ENCODE measurements around the gene OR10D3.
"Not testable (repeated sequence)": the region's sequence is repeated elsewhere in the genome, so short reads cannot be mapped to it uniquely, and the experiment has no call there.

OR10D3 gene

DNA sequence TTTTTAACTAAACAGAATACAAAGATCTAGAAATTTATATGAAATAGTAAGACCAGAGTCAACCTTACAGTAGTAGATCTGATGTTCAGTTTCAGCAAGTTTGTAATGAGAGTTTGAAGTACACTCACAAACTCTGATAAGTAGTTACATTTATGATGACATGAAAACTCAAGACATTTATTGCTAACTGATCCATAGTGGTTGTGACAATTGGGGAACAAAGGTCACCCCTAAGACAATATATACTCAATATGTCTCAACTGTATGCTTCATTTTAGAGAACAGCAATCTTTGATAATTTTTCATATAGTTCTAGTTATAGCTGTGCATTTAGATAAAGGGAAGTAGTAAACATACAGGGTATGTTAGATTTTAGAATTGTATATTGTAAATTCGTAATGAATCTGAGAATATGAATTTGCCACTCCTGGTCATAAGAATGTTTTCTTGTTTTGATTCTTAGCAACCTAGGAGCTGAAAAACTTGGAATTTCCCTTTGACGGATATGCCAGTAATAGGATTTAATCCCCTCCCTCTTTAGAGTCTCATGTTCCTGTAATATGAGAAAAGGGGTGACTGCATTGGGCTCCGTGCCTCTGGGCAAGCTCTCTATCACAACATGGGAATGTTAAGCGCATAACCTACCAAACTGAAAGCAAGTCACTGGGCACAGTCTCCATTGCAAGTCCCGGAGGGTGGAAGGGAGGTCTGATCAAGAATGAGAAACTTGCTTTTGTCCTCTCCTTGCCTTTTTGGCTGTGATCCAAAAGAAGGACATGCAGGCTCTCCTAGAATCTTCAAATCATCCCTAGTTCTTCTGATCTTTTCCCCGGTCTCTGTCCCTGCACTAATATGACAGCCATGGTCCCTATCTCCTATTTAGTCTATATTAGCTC lies 11.4 kb downstream of the OR10D3 start:
- in situ Hi-C loops (cut with MboI; ENCODE audit: low sequenced_read_pairs): loop anchor here (5.0 kb wide), 1 partner anchor 122 kb away; no protein-coding TSS in a partner anchor

DNA sequence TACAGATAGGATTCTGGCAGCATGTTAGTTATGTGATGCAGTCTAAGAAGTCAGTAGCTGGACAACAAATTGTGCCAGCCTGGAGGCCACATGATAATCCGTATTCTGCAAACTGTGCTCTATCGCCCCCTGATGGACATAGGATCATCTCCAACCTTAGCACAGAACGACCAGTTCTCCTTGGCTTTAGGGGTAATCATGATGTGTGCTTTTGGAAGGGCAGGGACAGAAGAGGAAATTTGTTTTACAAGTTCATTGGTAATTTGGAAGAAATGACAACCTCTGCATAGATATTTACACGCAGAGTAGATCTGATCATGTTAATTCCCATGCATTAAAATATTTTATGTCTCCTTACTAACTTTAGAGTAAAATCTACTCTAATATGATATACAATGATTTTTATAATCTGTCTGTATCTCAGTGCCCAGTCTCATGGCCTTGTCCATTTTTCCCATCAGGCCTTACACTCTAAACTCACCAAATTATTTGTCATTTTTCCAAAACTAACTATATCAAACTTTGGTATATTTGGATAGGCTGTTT lies 12.1 kb downstream of the OR10D3 start:
- in situ Hi-C loops (cut with MboI; ENCODE audit: low sequenced_read_pairs): loop anchor here (5.0 kb wide), 1 partner anchor 123 kb away; no protein-coding TSS in a partner anchor

DNA sequence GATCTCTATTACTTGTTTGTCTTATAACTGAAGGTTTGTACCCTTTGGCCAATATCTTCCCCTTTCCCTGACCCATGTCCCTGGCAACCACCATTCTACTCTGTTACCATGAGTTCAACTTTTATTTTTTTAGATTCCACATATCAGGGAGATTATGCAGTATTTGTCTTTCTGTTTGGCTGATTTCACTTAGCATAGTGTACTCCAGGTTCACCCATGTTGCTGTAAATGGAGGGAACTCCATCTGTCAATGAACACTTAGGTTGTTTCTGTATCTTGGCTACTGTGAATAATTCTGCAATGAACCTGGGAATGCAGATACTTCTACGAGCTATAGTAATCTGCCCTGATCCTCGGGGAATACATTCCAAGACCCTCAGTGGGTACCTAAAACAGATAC lies 14.9 kb downstream of the OR10D3 start:
- in situ Hi-C loops (cut with MboI; ENCODE audit: low sequenced_read_pairs): loop anchor here (5.0 kb wide), 1 partner anchor 126 kb away; no protein-coding TSS in a partner anchor

DNA sequence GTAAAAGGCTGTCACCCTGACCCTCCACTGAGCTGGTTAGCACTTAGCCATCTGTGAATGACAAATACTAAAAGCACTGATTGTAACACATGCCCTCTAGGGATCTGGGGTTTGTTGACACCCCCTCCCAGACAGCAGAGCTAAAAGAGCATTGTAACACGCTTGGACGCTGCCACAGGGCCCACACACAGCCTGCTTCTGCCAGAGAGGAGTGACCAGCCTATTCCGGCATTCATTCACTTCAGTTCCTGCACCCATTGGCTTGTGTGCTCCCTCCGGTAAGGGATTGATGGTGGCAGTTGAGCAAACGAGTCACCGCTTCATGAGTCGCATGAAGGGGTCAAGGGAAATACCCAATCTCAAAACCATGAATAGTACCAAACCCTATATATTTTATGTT lies 15.8 kb downstream of the OR10D3 start:
- in situ Hi-C loops (cut with MboI; ENCODE audit: low sequenced_read_pairs): loop anchor here (5.0 kb wide), 1 partner anchor 127 kb away; no protein-coding TSS in a partner anchor

DNA sequence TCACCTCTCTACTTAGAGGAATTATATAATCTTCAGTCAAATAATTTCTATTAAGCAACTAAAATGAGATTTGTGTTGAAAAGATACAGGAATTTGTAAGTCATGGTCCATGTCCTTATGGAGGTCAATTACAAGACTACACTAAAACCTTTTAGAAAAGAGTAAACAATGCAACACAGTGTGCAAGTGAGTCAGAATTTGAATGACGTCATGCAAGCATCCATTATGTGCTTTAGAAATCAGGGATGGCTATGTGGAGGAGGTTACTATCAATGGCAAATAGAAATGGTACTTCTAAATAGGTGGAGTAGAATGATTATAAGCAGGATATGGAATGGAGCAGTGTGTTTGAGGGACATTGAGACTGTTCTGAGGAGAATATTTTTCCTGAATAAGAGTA lies 16.6 kb downstream of the OR10D3 start:
- in situ Hi-C loops (cut with MboI; ENCODE audit: low sequenced_read_pairs): loop anchor here (5.0 kb wide), 1 partner anchor 127 kb away; no protein-coding TSS in a partner anchor

DNA sequence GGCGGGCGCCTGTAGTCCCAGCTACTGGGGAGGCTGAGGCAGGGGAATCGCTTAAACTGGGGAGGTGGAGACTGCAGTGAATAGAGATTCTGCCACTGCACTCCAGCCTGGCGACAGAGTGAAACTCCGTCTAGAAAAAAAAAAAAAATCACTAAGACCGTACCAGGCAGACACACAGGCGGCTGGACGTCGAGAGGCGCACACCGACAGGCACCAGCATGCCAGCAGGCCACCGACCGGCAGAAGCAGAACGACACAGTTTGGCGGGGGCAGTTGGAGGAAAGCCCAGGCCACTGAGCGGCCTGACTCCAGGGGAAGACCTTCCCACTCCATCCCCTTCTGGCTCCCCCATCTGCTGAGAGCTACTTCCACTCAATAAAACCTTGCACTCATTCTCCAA lies 17.5 kb downstream of the OR10D3 start:
- in situ Hi-C loops (cut with MboI; ENCODE audit: low sequenced_read_pairs): no loop called here

DNA sequence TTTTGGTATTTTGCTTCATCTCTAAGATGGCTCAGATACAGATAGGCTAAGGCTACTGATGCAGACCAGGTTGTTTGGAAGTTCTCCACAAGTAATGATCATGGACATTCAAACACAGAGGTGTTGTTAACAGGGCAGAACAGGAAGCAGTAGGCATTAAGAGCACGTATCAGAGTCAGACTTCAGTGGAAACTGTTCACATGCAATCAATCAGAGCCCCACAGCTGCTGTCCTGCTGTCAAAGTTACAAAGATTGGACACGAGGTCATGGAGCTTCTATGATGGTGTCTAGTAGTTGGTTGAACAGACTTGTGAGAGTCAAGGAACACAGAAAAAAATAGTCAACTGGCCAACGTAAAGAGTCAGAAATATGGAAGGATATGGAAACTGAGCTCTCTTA lies 19.8 kb downstream of the OR10D3 start:
- in situ Hi-C loops (cut with MboI; ENCODE audit: low sequenced_read_pairs): no loop called here

DNA sequence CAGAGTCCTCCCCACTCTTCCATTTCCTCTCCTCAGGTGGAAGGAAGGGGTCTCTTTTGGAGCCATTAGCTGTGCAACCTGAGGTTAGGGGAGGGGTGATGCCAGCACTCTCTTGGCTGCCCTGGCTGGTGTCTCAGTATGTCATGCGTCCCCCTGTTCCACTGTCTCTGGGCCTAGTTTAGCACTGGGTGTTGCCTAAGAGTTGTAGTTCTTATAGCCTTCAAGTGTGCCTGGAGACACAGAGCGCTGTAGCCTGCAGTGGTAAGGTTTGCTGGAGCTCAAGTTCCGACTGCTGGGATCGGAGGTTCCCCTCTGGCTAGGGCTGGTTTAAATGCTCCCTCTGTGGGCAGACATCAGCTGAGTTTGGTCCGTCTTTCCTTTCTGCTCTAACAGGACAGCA lies 20.9 kb downstream of the OR10D3 start:
- in situ Hi-C loops (cut with MboI; ENCODE audit: low sequenced_read_pairs): no loop called here

DNA sequence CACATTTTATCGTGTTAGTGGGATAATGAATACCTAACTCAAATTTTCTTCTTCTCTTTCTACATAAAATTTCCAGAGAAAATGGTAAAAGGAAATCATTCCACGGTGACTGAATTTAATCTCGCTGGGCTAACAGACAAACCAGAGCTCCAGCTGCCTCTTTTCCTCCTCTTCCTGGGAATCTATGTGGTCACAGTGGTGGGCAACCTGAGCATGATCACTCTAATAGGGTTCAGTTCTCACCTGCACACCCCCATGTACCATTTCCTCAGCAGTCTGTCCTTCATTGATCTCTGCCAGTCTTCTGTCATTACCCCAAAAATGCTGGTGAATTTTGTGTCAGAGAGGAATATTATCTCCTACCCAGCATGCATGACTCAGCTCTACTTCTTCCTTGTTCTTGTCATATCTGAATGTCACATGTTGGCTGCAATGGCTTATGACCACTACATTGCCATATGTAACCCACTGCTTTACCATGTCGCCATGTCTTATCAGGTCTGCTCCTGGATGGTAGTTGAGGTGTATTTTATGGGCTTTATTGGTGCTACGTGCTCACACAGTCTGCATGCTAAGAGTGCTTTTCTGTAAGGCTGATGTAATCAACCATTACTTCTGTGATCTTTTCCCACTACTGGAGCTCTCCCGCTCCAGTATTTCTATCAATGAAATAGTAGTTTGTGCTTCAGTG lies 24.1 kb downstream of the OR10D3 start:
- in situ Hi-C loops (cut with MboI; ENCODE audit: low sequenced_read_pairs): no loop called here

DNA sequence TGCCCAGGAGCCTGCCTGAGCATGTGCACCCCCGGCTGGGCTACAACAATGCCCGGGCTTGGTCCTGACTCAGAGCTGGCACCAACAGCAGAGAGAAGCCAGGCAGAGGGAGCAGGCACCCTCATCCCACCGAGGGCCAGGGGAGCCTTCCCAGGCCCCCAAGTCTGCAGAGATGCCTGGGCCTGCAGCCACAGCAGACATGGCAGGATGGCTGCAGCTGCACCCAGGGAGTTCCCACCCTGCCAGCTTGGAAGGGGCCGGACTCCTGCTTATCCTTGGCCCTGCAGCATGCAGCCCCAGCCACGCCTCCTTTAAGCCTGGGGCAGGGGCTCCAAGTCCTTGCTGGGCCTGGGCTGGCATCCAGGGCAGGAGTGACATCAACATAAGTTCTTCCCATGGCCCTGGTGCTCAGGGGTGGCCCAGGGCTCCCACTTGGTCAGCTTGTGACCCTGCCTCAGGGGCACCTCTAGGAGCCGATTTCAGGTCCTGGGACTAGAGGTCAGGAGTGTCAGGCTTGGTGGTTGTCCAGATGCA lies 26.7 kb downstream of the OR10D3 start:
- in situ Hi-C loops (cut with MboI; ENCODE audit: low sequenced_read_pairs): no loop called here

DNA sequence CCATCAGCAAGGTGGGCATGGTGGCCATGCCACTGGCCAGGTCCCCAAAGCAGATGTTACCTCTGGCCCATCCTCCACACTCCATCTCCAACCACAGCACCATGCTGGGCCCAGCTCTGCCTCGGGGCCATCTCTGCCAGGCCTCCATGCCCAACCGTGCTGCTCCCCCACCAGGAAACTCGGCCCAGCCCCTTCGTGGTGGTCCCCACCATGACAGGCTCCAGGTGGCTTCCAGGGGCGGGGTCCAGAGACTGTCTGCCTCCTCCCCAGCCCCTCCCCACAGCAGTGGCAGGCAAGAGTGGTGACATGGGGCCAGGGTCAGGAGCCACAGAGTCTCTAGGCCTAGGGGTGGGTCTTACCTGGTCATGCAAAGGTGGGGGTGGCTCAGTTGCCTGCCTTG lies 27.3 kb downstream of the OR10D3 start:
- in situ Hi-C loops (cut with MboI; ENCODE audit: low sequenced_read_pairs): no loop called here

DNA sequence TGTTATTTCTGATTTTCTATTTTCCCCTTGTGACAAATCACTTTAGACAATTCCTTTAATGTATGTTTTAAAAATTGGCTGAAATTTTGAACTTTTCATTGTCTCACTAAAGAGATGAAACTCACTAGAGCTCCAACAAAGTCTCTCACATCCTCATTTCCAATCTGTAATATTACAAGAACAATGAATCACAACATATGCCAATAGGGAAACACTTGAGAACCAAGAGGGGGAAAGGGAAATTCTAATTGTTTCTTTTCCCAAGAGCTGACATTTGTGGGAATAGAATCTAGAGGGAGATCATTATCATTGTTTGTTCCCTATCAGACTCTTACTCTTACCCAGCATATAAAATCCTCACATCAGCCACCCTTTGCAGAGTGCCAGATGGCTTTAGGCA lies 28.2 kb downstream of the OR10D3 start:
- in situ Hi-C loops (cut with MboI; ENCODE audit: low sequenced_read_pairs): no loop called here

DNA sequence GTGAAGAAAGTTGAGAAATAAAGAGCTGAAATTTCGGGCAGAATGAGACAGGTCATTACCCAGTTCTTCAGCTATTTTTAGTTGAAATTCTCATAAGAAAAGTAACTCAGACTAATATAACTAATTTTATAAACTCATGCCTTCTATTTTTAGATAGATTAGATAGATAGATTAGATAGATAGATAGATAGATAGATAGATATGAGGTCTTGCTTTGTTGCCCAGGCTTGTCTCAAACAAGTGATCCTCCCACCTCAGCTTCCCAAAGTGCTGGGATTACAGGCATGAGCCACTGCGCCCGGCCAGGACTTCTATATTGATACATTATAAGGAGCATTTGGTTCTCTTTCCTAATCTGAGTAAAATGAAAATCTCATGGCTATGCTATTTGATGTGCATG lies 30.9 kb downstream of the OR10D3 start:
- in situ Hi-C loops (cut with MboI; ENCODE audit: low sequenced_read_pairs): no loop called here

DNA sequence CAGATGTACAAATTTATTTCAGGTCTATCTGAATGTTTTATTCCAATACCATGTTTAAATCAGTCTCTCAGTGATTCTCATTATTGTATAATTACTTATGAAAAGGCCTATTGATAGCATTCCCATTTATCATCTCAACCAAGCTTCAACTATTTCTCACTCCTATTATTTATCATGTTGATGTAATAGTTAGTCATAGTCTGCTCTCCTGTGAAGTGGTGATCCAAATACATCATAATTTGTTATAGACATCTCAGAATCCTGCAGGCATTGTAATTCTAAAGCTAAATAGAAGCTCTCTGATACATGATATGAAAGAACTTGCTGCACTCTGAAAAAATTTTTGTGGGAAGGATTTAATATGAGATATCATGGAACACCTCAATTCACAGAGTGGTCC lies 36.0 kb downstream of the OR10D3 start:
- in situ Hi-C loops (cut with MboI; ENCODE audit: low sequenced_read_pairs): no loop called here

DNA sequence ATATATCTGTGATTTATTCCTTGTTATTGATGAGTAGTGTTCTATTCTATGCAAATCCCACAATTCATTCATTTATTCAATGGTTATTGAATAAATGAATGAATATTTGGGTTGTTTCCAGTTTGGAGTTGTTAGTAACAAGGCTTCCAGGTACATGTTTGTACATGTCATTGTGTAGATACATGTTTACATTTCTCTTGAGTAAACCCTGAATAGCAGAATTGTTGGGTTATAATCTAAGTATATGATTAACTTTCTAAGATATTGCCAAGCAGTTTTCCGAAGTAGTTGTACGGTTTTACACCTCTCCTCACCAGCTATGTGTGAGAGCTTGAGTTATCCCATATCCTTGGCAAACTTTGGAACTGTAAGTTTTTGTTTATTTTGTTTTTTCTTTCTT lies 39.3 kb downstream of the OR10D3 start:
- in situ Hi-C loops (cut with MboI; ENCODE audit: low sequenced_read_pairs): no loop called here

DNA sequence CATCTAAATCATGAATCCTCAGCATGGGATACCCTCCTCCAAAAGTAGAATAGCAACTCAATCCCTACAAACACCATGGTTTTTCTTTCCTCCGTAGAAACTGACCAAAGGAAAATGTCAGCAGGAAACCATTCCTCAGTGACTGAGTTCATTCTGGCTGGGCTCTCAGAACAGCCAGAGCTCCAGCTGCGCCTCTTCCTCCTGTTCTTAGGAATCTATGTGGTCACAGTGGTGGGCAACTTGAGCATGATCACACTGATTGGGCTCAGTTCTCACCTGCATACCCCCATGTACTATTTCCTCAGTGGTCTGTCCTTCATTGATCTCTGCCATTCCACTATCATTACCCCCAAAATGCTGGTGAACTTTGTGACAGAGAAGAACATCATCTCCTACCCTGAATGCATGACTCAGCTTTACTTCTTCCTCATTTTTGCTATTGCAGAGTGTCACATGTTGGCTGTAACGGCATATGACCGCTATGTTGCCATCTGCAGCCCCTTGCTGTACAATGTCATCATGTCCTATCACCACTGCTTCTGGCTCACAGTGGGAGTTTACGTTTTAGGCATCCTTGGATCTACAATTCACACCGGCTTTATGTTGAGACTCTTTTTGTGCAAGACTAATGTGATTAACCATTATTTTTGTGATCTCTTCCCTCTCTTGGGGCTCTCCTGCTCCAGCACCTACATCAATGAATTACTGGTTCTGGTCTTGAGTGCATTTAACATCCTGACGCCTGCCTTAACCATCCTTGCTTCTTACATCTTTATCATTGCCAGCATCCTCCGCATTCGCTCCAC lies 41.7 kb downstream of the OR10D3 start:
- in situ Hi-C loops (cut with MboI; ENCODE audit: low sequenced_read_pairs): not testable (repeated sequence)

DNA sequence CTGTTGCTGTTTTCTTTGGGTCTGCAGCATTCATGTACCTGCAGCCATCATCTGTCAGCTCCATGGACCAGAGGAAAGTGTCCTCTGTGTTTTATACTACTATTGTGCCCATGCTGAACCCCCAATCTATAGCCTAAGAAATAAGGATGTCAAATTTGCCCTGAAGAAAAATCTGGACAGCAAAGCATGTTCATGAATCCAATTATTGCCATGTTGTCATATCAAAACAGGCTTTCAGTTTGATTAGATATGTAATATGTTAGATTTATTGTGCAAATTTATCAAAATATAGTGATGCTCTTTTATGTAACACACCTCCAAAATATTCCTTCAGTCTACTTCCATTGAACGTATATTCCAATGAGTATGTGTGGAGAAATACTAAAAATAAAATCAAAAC lies 42.3 kb downstream of the OR10D3 start:
- in situ Hi-C loops (cut with MboI; ENCODE audit: low sequenced_read_pairs): no loop called here

DNA sequence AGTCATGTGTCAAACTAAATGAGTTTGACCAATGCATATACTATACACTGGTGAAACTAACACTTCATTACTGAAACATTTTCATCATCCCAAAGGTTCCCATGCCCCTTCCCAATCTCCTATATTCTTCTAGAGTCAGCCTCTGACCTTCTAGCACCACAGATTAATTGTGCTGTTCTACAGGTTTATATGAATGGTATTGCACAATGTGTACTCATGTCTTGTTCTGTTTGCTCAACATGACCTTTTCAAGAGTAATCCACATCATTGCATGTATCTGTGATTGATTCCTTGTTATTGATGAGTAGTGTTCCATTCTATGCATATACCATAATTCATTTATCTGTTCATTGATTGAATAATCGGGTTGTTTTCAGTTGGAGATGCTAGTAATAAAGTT lies 50.2 kb downstream of the OR10D3 start:
- in situ Hi-C loops (cut with MboI; ENCODE audit: low sequenced_read_pairs): no loop called here
